AG09319 (cell line): Measurements from ENCODE around the gene ELP4.

Experiments
- DNase-seq: peaks from one replicate; pipeline ENCODE4 v3.0.0-alpha.2; 2010; ENCODE audit warnings: low read depth; ENCODE audit errors: extremely low read depth
- CTCF ChIP-seq: IDR thresholded peaks from 2 replicates; pipeline ENCODE4 v1.5.1; 2011; ENCODE audit warnings: low read depth, mild to moderate bottlenecking, inconsistent platforms, low read length, moderate library complexity

The ELP4 gene

GRCh38 chr11:31822927-31823643 lies 313.5 kb downstream of the ELP4 start:
- no peak for TF ChIP-seq CTCF
- DNase-seq = no peak

GRCh38 chr11:31823644-31824331 lies 314.2 kb downstream of the ELP4 start:
- no peak for DNase-seq
- TF ChIP-seq CTCF = no peak

- TF ChIP-seq CTCF = no peak
- no peak for DNase-seq
Observed at GRCh38 chr11:31824332-31824878, 314.8 kb downstream of the ELP4 start.

- TF ChIP-seq CTCF = no peak
- no peak for DNase-seq
Observed at GRCh38 chr11:31824879-31825837, 315.6 kb downstream of the ELP4 start.

- no peak for TF ChIP-seq CTCF
- DNase-seq = no peak
Observed at GRCh38 chr11:31825838-31826484, 316.4 kb downstream of the ELP4 start.

- DNase-seq = no peak
- no peak for TF ChIP-seq CTCF
Observed at GRCh38 chr11:31826536-31827438, 317.2 kb downstream of the ELP4 start.
